ENCODE results near the gene COPS4.
"Not testable (repeated sequence)": the region's sequence is repeated elsewhere in the genome, so short reads cannot be mapped to it uniquely, and the experiment has no call there.

COPS4 gene

GRCh38 chr4:83002329-83002728, 32.7 kb upstream of the COPS4 start:
- TF ChIP-seq CTCF (IDR thresholded peaks at IDR 0.05; ENCODE audit: insufficient read depth, low read length, poor library complexity, severe bottlenecking) = no peak
- no peaks in the 10 kb centered on the region for H3K27me3 ChIP-seq (replicated peaks; ENCODE audit: control insufficient read depth, insufficient read depth, low read length)
- no peaks in the 10 kb centered on the region for H3K36me3 ChIP-seq (ENCODE audit: control insufficient read depth, insufficient read depth, low read length)
- no peak overlapping the region for H3K4me3 ChIP-seq (replicated peaks; ENCODE audit: low read depth, low read length)
- no peak for DNase-seq (ENCODE audit: extremely low read depth, insufficient read length)

GRCh38 chr4:83003044-83003791, 31.8 kb upstream of the COPS4 start:
- H3K4me3 ChIP-seq (replicated peaks; ENCODE audit: low read depth, low read length); H3K36me3 ChIP-seq (ENCODE audit: control insufficient read depth, insufficient read depth, low read length); DNase-seq (ENCODE audit: extremely low read depth, insufficient read length); H3K27me3 ChIP-seq (replicated peaks; ENCODE audit: control insufficient read depth, insufficient read depth, low read length): not testable (repeated sequence)

- no peaks in the 10 kb centered on the region for H3K36me3 ChIP-seq (ENCODE audit: control insufficient read depth, insufficient read depth, low read length)
- DNase-seq (ENCODE audit: extremely low read depth, insufficient read length) = no peak
- H3K27me3 ChIP-seq (replicated peaks; ENCODE audit: control insufficient read depth, insufficient read depth, low read length) = no peaks in the 10 kb centered on the region
- no peak for TF ChIP-seq CTCF (IDR thresholded peaks at IDR 0.05; ENCODE audit: insufficient read depth, low read length, poor library complexity, severe bottlenecking)
- H3K4me3 ChIP-seq (replicated peaks; ENCODE audit: low read depth, low read length) = peak overlapping the region; percentile 91
These were observed 25.5 kb upstream of the COPS4 start for GRCh38 chr4:83009529-83009928.

GRCh38 chr4:83010111-83010521, 24.9 kb upstream of the COPS4 start:
- DNase-seq (ENCODE audit: extremely low read depth, insufficient read length) = no peak
- no peak for TF ChIP-seq CTCF (IDR thresholded peaks at IDR 0.05; ENCODE audit: insufficient read depth, low read length, poor library complexity, severe bottlenecking)
- H3K4me3 ChIP-seq (replicated peaks; ENCODE audit: low read depth, low read length) = peak overlapping the region; percentile 91
- H3K27me3 ChIP-seq (replicated peaks; ENCODE audit: control insufficient read depth, insufficient read depth, low read length) = no peaks in the 10 kb centered on the region
- no peaks in the 10 kb centered on the region for H3K36me3 ChIP-seq (ENCODE audit: control insufficient read depth, insufficient read depth, low read length)

GRCh38 chr4:83010522-83011318, 24.3 kb upstream of the COPS4 start, which contains the start of gene LIN54:
TSS of gene LIN54 (minus strand) at chr4:83010823. CDS start at chr4:82984844, 25,979 bp downstream.
- H3K36me3 ChIP-seq (ENCODE audit: control insufficient read depth, insufficient read depth, low read length) = no peaks in the 10 kb centered on the region
- H3K4me3 ChIP-seq (replicated peaks; ENCODE audit: low read depth, low read length) = peak within 1 kb of the TSS; percentile 91
- DNase-seq (ENCODE audit: extremely low read depth, insufficient read length) = peak; percentile 86
- no peak for TF ChIP-seq CTCF (IDR thresholded peaks at IDR 0.05; ENCODE audit: insufficient read depth, low read length, poor library complexity, severe bottlenecking)
- H3K27me3 ChIP-seq (replicated peaks; ENCODE audit: control insufficient read depth, insufficient read depth, low read length) = no peaks in the 10 kb centered on the region

GRCh38 chr4:83011689-83012199, 23.2 kb upstream of the COPS4 start:
- TF ChIP-seq CTCF (IDR thresholded peaks at IDR 0.05; ENCODE audit: insufficient read depth, low read length, poor library complexity, severe bottlenecking) = no peak
- Histone ChIP-seq H3K27me3 (replicated peaks; ENCODE audit: control insufficient read depth, insufficient read depth, low read length) (no peaks in the 10 kb centered on the region), H3K36me3 (ENCODE audit: control insufficient read depth, insufficient read depth, low read length) (no peaks in the 10 kb centered on the region), H3K4me3 (replicated peaks; ENCODE audit: low read depth, low read length) (peak overlapping the region; percentile 91)
- no peak for DNase-seq (ENCODE audit: extremely low read depth, insufficient read length)

Measured in GM06990 (cell line).